ENCODE results near the gene PTGES3.

The PTGES3 gene

GRCh38 chr12:56622535-56622934, 65.5 kb downstream of the PTGES3 start:
- DNase-seq = no peak

GRCh38 chr12:56616925-56617324, 71.2 kb downstream of the PTGES3 start:
- DNase-seq = no peak

GRCh38 chr12:56616244-56616643, 71.8 kb downstream of the PTGES3 start:
- DNase-seq = no peak

- DNase-seq = no peak
These were observed 73.5 kb downstream of the PTGES3 start for GRCh38 chr12:56614627-56615026.
